Activated naive CD8-positive, alpha-beta T cell treated with anti-CD3 and anti-CD28 coated beads, Interleukin-2, amount 10 ng/mL, durations not matched to agents 7 days and 5 days (primary cell): ENCODE data around the gene NAT9. TPM values are rescaled to one million over a fixed set of nuclear protein-coding genes. Genes with fewer than 3 reads are reported as not detected.
A peak's percentile ranks its signal among the peaks of the same experiment; 100 is the strongest.

ENCODE experiments used
- ATAC-seq: fragments of 150-1000 bp; cut with Tn5 transposase; one replicate; pipeline ENCODE4 v1.10.0; 2021; ENCODE audit warnings: low read depth, moderate library complexity
- POLR2A ChIA-PET: fragments of 350-600 bp; sonication (Branson Sonifier 250); formaldehyde crosslinking; loops from one replicate; lab custom pipeline; 2021; ENCODE audit warnings: antibody characterized with exemption; lab: Charles Lee
- DNase-seq: peaks from one replicate; pipeline ENCODE4 v3.0.0; 2021
- H3K27ac Mint-ChIP-seq: one replicate; pipeline ENCODE4 v1.8.0; 2022; ENCODE audit warnings: mild to moderate bottlenecking, mixed read lengths
- H3K27me3 Mint-ChIP-seq: one replicate; pipeline ENCODE4 v1.8.0; 2022; ENCODE audit warnings: mild to moderate bottlenecking, moderate library complexity, mixed read lengths
- H3K36me3 Mint-ChIP-seq: one replicate; pipeline ENCODE4 v1.8.0; 2021; ENCODE audit warnings: mild to moderate bottlenecking, mixed read lengths
- H3K4me1 Mint-ChIP-seq: one replicate; pipeline ENCODE4 v1.8.0; 2021; ENCODE audit warnings: mixed read lengths
- H3K4me3 Mint-ChIP-seq: one replicate; pipeline ENCODE4 v1.8.0; 2022; ENCODE audit warnings: mild to moderate bottlenecking, moderate library complexity, mixed read lengths
- H3K9me3 Mint-ChIP-seq: one replicate; pipeline ENCODE4 v1.8.0; 2021; ENCODE audit warnings: mixed read lengths
- total RNA-seq, 2 experiments: library from RNA; stranded (reverse); gene quantifications; one replicate each; pipeline ENCODE4 v1.2.3, GENCODE V29; 2021

The NAT9 gene
- total RNA-seq, 2 experiments from 2014 or later = 37.6 to 42.1 TPM

- Mint-ChIP-seq H3K4me1 (peaks cover 72% of the 10 kb centered on the region), H3K27me3 (no peaks in the 10 kb centered on the region), H3K9me3 (no peaks in the 10 kb centered on the region), H3K27ac (peak overlapping the region; percentile 94), H3K36me3 (peaks cover 9% of the 10 kb centered on the region), H3K4me3 (peak overlapping the region; percentile 77)
- ATAC-seq (no peak), DNase-seq (no peak)
- POLR2A ChIA-PET = interaction anchor here (1.0 to 2.5 kb wide), 10 partner anchors 8 to 130 kb away, joined by 4 to 24 read pairs (median 6); partner anchors contain the start of genes FDXR and NAT9
Measured at GRCh38 chr17:74742978-74743545, 33.1 kb downstream of the NAT9 start.

- peaks cover 70% of the 10 kb centered on the region for H3K4me1 Mint-ChIP-seq
- H3K36me3 Mint-ChIP-seq = peaks cover 9% of the 10 kb centered on the region
- peak overlapping the region; percentile 94 for H3K27ac Mint-ChIP-seq
- DNase-seq = peak; percentile 73
- ATAC-seq = peak; percentile 46
- H3K27me3 Mint-ChIP-seq = no peaks in the 10 kb centered on the region
- H3K4me3 Mint-ChIP-seq = peak overlapping the region; percentile 77
- no peaks in the 10 kb centered on the region for H3K9me3 Mint-ChIP-seq
- POLR2A ChIA-PET = interaction anchor here (0.6 to 2.5 kb wide), 12 partner anchors 8 to 131 kb away, joined by 3 to 24 read pairs (median 6); partner anchors contain the start of genes FDXR and NAT9
Measured at GRCh38 chr17:74742153-74742515, 34.0 kb downstream of the NAT9 start.

- Mint-ChIP-seq H3K9me3 (no peaks in the 10 kb centered on the region), H3K27me3 (peaks cover 6% of the 10 kb centered on the region), H3K36me3 (peaks cover 9% of the 10 kb centered on the region), H3K4me1 (peaks cover 66% of the 10 kb centered on the region), H3K4me3 (peak overlapping the region; percentile 77), H3K27ac (peak overlapping the region; percentile 94)
- ATAC-seq = no peak
- DNase-seq = no peak
- POLR2A ChIA-PET = interaction anchor here (0.6 to 2.5 kb wide), 7 partner anchors 10 to 273 kb away, joined by 3 to 24 read pairs (median 4); partner anchors contain the start of gene NAT9
Measured at GRCh38 chr17:74740641-74741387, 35.3 kb downstream of the NAT9 start.

GRCh38 chr17:74740173-74740572 is 36.0 kb downstream of the NAT9 start:
- Mint-ChIP-seq H3K4me1 (peaks cover 67% of the 10 kb centered on the region), H3K27ac (peak overlapping the region; percentile 94)
- POLR2A ChIA-PET = interaction anchor here (4.3 kb wide), 1 partner anchor 10 kb away, joined by 50 read pairs; no protein-coding TSS in a partner anchor

GRCh38 chr17:74739227-74739831 is 36.8 kb downstream of the NAT9 start:
- H3K4me3 Mint-ChIP-seq = peak overlapping the region; percentile 87
- no peak for ATAC-seq
- peaks cover 9% of the 10 kb centered on the region for H3K36me3 Mint-ChIP-seq
- H3K27me3 Mint-ChIP-seq = peaks cover 13% of the 10 kb centered on the region
- POLR2A ChIA-PET = interaction anchor here (0.7 to 4.3 kb wide), 7 partner anchors 11 to 173 kb away, joined by 4 to 50 read pairs (median 4); partner anchors contain the start of gene NAT9
- H3K9me3 Mint-ChIP-seq = no peaks in the 10 kb centered on the region
- peak; percentile 48 for DNase-seq
- H3K4me1 Mint-ChIP-seq = peaks cover 66% of the 10 kb centered on the region
- H3K27ac Mint-ChIP-seq = peak overlapping the region; percentile 88

More at GRCh38 chr17:74740173-74740572, 36.0 kb downstream of the NAT9 start:
- ATAC-seq = no peak
- DNase-seq = no peak
- peaks cover 9% of the 10 kb centered on the region for H3K36me3 Mint-ChIP-seq
- H3K9me3 Mint-ChIP-seq = no peaks in the 10 kb centered on the region
- H3K27me3 Mint-ChIP-seq = peaks cover 7% of the 10 kb centered on the region
- H3K4me3 Mint-ChIP-seq = peak overlapping the region; percentile 12

GRCh38 chr17:74738051-74738996 is 37.8 kb downstream of the NAT9 start:
- DNase-seq (peak; percentile 83), ATAC-seq (peak; percentile 80)
- H3K27me3 Mint-ChIP-seq = peaks cover 18% of the 10 kb centered on the region
- peaks cover 3% of the 10 kb centered on the region for H3K36me3 Mint-ChIP-seq
- H3K4me1 Mint-ChIP-seq = peaks cover 56% of the 10 kb centered on the region
- POLR2A ChIA-PET = interaction anchor here (0.5 to 4.3 kb wide), 15 partner anchors 9 to 1755 kb away, joined by 3 to 50 read pairs (median 4); partner anchors contain the start of genes FDXR and NAT9
- H3K27ac Mint-ChIP-seq = peak overlapping the region; percentile 88
- peak overlapping the region; percentile 87 for H3K4me3 Mint-ChIP-seq
- H3K9me3 Mint-ChIP-seq = peaks cover 1% of the 10 kb centered on the region

GRCh38 chr17:74737299-74738050 is 38.7 kb downstream of the NAT9 start:
- Mint-ChIP-seq H3K27me3 (peaks cover 18% of the 10 kb centered on the region), H3K4me1 (peaks cover 48% of the 10 kb centered on the region), H3K27ac (peak overlapping the region; percentile 88), H3K9me3 (peaks cover 1% of the 10 kb centered on the region), H3K36me3 (no peaks in the 10 kb centered on the region), H3K4me3 (peak overlapping the region; percentile 87)
- POLR2A ChIA-PET = interaction anchor here (0.6 to 4.3 kb wide), 11 partner anchors 10 to 268 kb away, joined by 3 to 50 read pairs (median 4); partner anchors contain the start of gene NAT9
- DNase-seq (peak; percentile 63), ATAC-seq (no peak)

GRCh38 chr17:74736513-74737298 is 39.4 kb downstream of the NAT9 start, which contains the start of gene RAB37:
TSS of gene RAB37 (plus strand) at chr17:74737256. CDS start at chr17:74737273, 17 bp downstream.
- DNase-seq (peak; percentile 78), ATAC-seq (peak; percentile 16)
- POLR2A ChIA-PET = interaction anchor here (0.7 to 4.3 kb wide), 9 partner anchors 10 to 170 kb away, joined by 3 to 50 read pairs (median 12); partner anchors contain the start of gene NAT9
- H3K36me3 Mint-ChIP-seq = no peaks in the 10 kb centered on the region
- H3K4me3 Mint-ChIP-seq = peak within 1 kb of the TSS; percentile 87
- peak within 1 kb of the TSS; percentile 88 for H3K27ac Mint-ChIP-seq
- H3K9me3 Mint-ChIP-seq = peaks cover 1% of the 10 kb centered on the region
- peaks cover 41% of the 10 kb centered on the region for H3K4me1 Mint-ChIP-seq
- peaks cover 18% of the 10 kb centered on the region for H3K27me3 Mint-ChIP-seq

GRCh38 chr17:74734256-74734655 is 41.9 kb downstream of the NAT9 start:
- Mint-ChIP-seq H3K4me1 (peaks cover 40% of the 10 kb centered on the region), H3K27me3 (peaks cover 20% of the 10 kb centered on the region), H3K4me3 (no peak overlapping the region), H3K36me3 (no peaks in the 10 kb centered on the region), H3K27ac (no peak overlapping the region), H3K9me3 (peaks cover 1% of the 10 kb centered on the region)
- no peak for ATAC-seq
- DNase-seq = no peak
- POLR2A ChIA-PET = no interaction called here

- ATAC-seq (no peak), DNase-seq (no peak)
- H3K4me1 Mint-ChIP-seq = peaks cover 33% of the 10 kb centered on the region
- peaks cover 1% of the 10 kb centered on the region for H3K9me3 Mint-ChIP-seq
- H3K27me3 Mint-ChIP-seq = peaks cover 20% of the 10 kb centered on the region
- no peaks in the 10 kb centered on the region for H3K36me3 Mint-ChIP-seq
- POLR2A ChIA-PET = no interaction called here
- no peak overlapping the region for H3K27ac Mint-ChIP-seq
- no peak overlapping the region for H3K4me3 Mint-ChIP-seq
Measured at GRCh38 chr17:74733365-74734122, 42.6 kb downstream of the NAT9 start.
